ENCODE results near the gene PLEKHG4B.

The PLEKHG4B gene

DNA sequence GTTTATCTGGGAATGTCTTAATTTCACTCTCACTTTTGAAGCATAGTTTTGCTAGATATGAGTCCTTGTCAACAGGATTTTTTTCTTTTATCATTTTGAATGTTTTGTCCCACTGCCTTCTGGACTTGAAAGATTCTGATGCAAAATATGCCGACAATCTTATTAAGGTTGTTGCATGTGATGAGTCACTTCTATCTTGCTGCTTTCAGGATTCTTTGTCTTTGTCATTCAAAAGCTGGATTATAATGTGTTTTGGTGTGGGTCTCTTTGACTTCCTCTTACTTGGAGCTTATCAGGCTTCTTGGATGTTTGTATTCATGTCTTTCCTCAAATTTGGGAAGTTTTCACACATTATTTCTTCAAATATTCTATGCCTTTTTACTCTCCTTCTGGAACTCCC is 33.8 kb downstream of the PLEKHG4B start:
- no peaks in the 10 kb centered on the region for H3K27me3 ChIP-seq (ENCODE audit: insufficient read depth, low read length, poor library complexity)
- no peaks in the 10 kb centered on the region for H3K79me2 ChIP-seq (ENCODE audit: insufficient read depth, low read length)
- H3K27ac ChIP-seq (ENCODE audit: low read length), result no peak overlapping the region
- DNase-seq (no peak), ATAC-seq (ENCODE audit: insufficient read depth, low read depth) (no peak)
- H3K36me3 ChIP-seq (ENCODE audit: insufficient read depth, low read length), result no peaks in the 10 kb centered on the region
- H2AFZ ChIP-seq (ENCODE audit: low read depth, low read length), result no peak overlapping the region
- TF ChIP-seq, protein P1, sequence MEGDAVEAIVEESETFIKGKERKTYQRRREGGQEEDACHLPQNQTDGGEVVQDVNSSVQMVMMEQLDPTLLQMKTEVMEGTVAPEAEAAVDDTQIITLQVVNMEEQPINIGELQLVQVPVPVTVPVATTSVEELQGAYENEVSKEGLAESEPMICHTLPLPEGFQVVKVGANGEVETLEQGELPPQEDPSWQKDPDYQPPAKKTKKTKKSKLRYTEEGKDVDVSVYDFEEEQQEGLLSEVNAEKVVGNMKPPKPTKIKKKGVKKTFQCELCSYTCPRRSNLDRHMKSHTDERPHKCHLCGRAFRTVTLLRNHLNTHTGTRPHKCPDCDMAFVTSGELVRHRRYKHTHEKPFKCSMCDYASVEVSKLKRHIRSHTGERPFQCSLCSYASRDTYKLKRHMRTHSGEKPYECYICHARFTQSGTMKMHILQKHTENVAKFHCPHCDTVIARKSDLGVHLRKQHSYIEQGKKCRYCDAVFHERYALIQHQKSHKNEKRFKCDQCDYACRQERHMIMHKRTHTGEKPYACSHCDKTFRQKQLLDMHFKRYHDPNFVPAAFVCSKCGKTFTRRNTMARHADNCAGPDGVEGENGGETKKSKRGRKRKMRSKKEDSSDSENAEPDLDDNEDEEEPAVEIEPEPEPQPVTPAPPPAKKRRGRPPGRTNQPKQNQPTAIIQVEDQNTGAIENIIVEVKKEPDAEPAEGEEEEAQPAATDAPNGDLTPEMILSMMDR (IDR thresholded peaks at IDR 0.05; ENCODE audit: borderline replicate concordance, extremely low read depth, low read length, poor library complexity, severe bottlenecking), result no peak
- TF ChIP-seq EZH2 (IDR thresholded peaks at IDR 0.05; ENCODE audit: borderline replicate concordance, low read depth, low read length, severe bottlenecking), result no peak
- H3K9me3 ChIP-seq (ENCODE audit: insufficient read depth, low read length, severe bottlenecking), result peaks cover 4% of the 10 kb centered on the region
- no peaks in the 10 kb centered on the region for H4K20me1 ChIP-seq (ENCODE audit: insufficient read depth, low read length)
- no peak overlapping the region for H3K9ac ChIP-seq (ENCODE audit: low read depth, low read length)
- H3K4me1 ChIP-seq (ENCODE audit: insufficient read depth, low read length), result no peaks in the 10 kb centered on the region
- no peak overlapping the region for H3K4me2 ChIP-seq (ENCODE audit: insufficient read depth, low read length)
- no peak overlapping the region for H3K4me3 ChIP-seq (ENCODE audit: low read depth in 1 of 2, low read length in 2 of 2)

DNA sequence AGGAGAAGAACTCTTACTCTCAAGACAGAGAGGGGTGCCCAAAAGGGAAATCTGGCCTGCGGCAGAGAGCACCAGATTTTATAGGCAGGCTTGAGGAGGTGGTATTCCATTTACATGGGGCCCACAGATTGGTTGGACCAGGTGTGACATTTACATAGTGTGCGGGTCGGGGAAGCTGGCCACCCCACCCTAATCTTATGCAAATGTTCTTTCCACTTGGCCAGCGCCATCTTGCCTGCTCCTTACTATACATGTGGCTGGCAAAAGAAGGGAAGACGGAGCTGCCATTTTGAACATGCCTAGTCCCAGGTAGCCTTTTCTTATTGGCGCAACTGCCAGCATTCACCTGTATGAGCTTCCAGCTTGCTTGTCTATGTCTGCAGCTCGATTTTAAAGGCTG is 34.8 kb downstream of the PLEKHG4B start:
- Histone ChIP-seq H3K79me2 (ENCODE audit: insufficient read depth, low read length) (no peaks in the 10 kb centered on the region), H3K9me3 (ENCODE audit: insufficient read depth, low read length, severe bottlenecking) (peaks cover 2% of the 10 kb centered on the region), H2AFZ (ENCODE audit: low read depth, low read length) (no peak overlapping the region), H3K9ac (ENCODE audit: low read depth, low read length) (no peak overlapping the region), H3K36me3 (ENCODE audit: insufficient read depth, low read length) (no peaks in the 10 kb centered on the region), H3K27me3 (ENCODE audit: insufficient read depth, low read length, poor library complexity) (no peaks in the 10 kb centered on the region), H3K4me2 (ENCODE audit: insufficient read depth, low read length) (no peak overlapping the region), H3K27ac (ENCODE audit: low read length) (no peak overlapping the region), H3K4me3 (ENCODE audit: low read depth in 1 of 2, low read length in 2 of 2) (no peak overlapping the region), H4K20me1 (ENCODE audit: insufficient read depth, low read length) (no peaks in the 10 kb centered on the region), H3K4me1 (ENCODE audit: insufficient read depth, low read length) (no peaks in the 10 kb centered on the region)
- ATAC-seq (ENCODE audit: insufficient read depth, low read depth) (no peak), DNase-seq (no peak)
- TF ChIP-seq, protein P1 (IDR thresholded peaks at IDR 0.05; ENCODE audit: borderline replicate concordance, extremely low read depth, low read length, poor library complexity, severe bottlenecking), result no peak
- TF ChIP-seq EZH2 (IDR thresholded peaks at IDR 0.05; ENCODE audit: borderline replicate concordance, low read depth, low read length, severe bottlenecking), result no peak

DNA sequence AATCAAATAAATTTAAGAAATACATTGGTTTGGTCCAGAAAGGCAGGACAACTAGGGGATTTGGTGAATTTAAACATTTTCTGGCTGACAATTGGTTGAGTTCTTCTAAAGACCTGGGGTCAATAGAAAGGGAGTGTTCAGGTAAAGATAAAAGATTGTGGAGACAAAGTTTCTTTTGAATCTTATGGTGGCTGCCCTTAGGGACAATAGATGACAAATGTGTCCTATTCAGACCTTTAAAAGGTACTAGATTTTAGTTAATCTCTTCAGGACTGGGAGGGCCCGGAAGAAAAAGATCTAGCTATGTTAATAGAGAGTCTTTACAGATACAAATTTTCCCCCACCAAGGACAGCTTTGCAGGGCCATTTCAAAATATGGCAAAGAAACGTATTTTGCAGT is 35.9 kb downstream of the PLEKHG4B start:
- no peaks in the 10 kb centered on the region for H3K79me2 ChIP-seq (ENCODE audit: insufficient read depth, low read length)
- TF ChIP-seq, protein P1 (IDR thresholded peaks at IDR 0.05; ENCODE audit: borderline replicate concordance, extremely low read depth, low read length, poor library complexity, severe bottlenecking), result no peak

DNA sequence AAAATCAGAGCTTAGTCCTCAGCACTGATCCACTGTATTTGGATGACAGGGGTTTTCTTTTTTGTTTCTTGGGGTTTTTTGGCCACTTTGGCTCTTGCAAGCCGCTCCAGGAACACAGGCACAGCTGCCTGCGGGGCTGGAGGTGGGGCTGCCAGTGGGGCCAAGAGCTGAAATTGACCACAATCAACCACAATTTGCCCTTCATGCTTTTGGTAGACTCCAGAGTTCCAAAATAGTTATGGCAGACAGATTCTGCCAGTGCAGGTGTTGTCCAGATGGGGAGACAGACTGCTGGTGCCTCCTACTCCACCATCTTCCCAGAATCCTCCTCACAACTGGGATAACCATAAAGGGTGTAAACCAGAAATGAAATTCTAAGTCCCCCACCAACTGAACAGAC is 36.5 kb downstream of the PLEKHG4B start:
- no peaks in the 10 kb centered on the region for H3K4me1 ChIP-seq (ENCODE audit: insufficient read depth, low read length)
- H3K27me3 ChIP-seq (ENCODE audit: insufficient read depth, low read length, poor library complexity), result no peaks in the 10 kb centered on the region
- H3K4me2 ChIP-seq (ENCODE audit: insufficient read depth, low read length), result no peak overlapping the region
- no peak overlapping the region for H2AFZ ChIP-seq (ENCODE audit: low read depth, low read length)
- H3K79me2 ChIP-seq (ENCODE audit: insufficient read depth, low read length), result no peaks in the 10 kb centered on the region
- ATAC-seq (ENCODE audit: insufficient read depth, low read depth) (no peak), DNase-seq (no peak)
- no peak overlapping the region for H3K4me3 ChIP-seq (ENCODE audit: low read depth in 1 of 2, low read length in 2 of 2)
- no peak overlapping the region for H3K27ac ChIP-seq (ENCODE audit: low read length)
- H4K20me1 ChIP-seq (ENCODE audit: insufficient read depth, low read length), result no peaks in the 10 kb centered on the region
- no peak overlapping the region for H3K9ac ChIP-seq (ENCODE audit: low read depth, low read length)
- H3K9me3 ChIP-seq (ENCODE audit: insufficient read depth, low read length, severe bottlenecking), result peaks cover 2% of the 10 kb centered on the region
- no peak for TF ChIP-seq EZH2 (IDR thresholded peaks at IDR 0.05; ENCODE audit: borderline replicate concordance, low read depth, low read length, severe bottlenecking)
- TF ChIP-seq, protein P1 (IDR thresholded peaks at IDR 0.05; ENCODE audit: borderline replicate concordance, extremely low read depth, low read length, poor library complexity, severe bottlenecking), result no peak
- H3K36me3 ChIP-seq (ENCODE audit: insufficient read depth, low read length), result no peaks in the 10 kb centered on the region

More for the DNA sequence above, 35.9 kb downstream of the PLEKHG4B start:
- H4K20me1 ChIP-seq (ENCODE audit: insufficient read depth, low read length), result no peaks in the 10 kb centered on the region
- peaks cover 2% of the 10 kb centered on the region for H3K9me3 ChIP-seq (ENCODE audit: insufficient read depth, low read length, severe bottlenecking)
- no peaks in the 10 kb centered on the region for H3K27me3 ChIP-seq (ENCODE audit: insufficient read depth, low read length, poor library complexity)
- no peak overlapping the region for H3K4me3 ChIP-seq (ENCODE audit: low read depth in 1 of 2, low read length in 2 of 2)
- H3K4me1 ChIP-seq (ENCODE audit: insufficient read depth, low read length), result no peaks in the 10 kb centered on the region
- no peak overlapping the region for H3K4me2 ChIP-seq (ENCODE audit: insufficient read depth, low read length)
- ATAC-seq (ENCODE audit: insufficient read depth, low read depth) (no peak), DNase-seq (no peak)
- H2AFZ ChIP-seq (ENCODE audit: low read depth, low read length), result no peak overlapping the region
- no peaks in the 10 kb centered on the region for H3K36me3 ChIP-seq (ENCODE audit: insufficient read depth, low read length)
- H3K27ac ChIP-seq (ENCODE audit: low read length), result no peak overlapping the region
- no peak overlapping the region for H3K9ac ChIP-seq (ENCODE audit: low read depth, low read length)
